NCI-H748 (cell line): Measurements from ENCODE around the gene FXYD1.
"Not testable (repeated sequence)": the region's sequence is repeated elsewhere in the genome, so short reads cannot be mapped to it uniquely, and the experiment has no call there.

Experiments used
- DNase-seq: peaks from one replicate; lab custom pipeline; 2025; ENCODE audit not compliant: unreplicated experiment; lab: John Stamatoyannopoulos, UW

The FXYD1 gene

DNA sequence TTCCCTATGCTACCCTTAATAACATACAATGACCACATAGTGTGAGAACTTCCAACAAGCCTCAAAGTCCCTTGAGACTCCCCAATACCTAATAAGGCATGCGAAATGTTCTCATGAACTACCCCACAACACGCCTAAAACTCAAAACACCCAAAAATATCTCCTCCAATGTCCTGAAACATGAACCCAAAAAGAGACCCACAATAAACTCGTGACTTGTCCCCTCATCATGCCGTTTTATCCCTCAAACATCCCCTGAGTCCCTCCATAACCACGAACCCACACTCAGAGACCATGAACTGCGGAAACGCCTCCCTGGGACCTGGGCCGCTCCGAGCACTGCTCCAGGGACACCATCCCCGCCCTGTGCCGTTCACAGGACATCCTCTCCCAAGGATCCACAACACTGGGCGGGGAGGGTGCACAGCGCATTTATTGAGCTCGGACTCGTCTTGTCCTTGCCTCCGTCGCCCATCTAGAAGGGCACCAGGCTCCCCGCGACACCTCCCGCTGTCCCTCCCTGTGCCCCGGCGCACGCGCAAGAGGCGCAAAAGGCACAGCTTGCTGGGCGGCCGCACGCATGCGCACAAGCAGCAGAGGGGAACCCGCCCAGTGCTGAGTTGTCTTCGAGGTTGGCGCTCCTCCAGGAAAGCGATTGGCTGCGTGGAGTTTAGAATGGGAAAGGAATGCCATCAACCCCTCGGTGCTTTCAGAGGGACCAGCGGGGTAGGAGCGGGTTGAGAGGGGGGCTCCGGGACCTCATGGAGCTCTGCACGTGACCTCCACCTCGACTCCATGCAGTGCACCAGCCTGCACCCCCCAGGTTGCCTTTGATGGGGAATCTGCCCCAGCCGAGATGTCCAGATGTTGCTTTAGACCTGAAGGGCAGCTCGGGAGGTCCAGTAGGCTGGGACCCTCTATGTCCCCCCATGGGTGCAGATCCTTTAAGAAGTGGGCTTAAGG is 14.2 kb upstream of the FXYD1 start:
- DNase-seq: peak; percentile 93

- no peak for DNase-seq
These were observed 13.3 kb upstream of the FXYD1 start for GRCh38 chr19:35125270-35125717.

DNA sequence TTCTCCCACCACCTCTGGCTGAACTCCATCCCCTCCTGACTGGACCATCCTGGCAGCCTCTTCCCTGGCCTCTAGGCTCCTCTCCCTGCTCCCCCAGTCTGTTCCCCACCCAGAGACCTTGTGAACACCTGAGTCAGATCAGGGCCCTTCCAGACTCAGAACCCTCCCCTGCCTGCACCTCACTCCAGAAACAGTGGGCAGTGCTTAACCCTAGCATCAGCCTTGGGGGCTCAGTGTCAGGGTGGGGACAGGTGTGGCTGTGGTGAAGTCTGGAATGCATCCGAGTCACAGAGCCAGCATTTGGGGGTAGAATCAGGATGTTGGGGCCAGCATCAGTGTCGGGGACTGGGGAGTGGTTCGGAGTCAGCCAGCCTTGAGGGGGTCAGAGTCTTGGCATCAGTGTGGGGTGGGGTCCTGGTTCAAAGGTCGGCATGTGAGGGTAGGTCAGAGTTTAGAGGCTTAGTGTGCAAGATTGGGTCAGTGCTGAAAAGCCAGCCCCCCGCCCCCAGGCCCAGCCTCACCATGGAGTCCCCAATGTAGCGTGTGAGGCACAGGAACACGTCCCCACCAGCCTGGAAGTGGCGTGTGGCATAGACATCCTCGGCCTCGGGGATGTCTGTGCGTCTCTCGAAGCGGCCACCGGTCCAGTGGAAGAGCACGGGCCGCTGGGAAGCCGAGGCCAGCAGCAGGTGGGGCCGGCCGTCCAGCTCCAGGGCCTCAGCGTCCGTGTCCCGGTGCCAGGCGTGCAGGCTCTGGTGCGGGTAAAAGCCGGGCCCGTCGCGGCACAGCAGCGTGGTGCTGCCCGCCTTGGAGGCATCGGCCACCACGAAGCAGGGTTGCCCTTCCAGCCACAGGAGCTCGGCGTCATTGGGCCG is 12.6 kb upstream of the FXYD1 start:
- no peak for DNase-seq

GRCh38 chr19:35126624-35126959 is 12.0 kb upstream of the FXYD1 start:
- no peak for DNase-seq

DNA sequence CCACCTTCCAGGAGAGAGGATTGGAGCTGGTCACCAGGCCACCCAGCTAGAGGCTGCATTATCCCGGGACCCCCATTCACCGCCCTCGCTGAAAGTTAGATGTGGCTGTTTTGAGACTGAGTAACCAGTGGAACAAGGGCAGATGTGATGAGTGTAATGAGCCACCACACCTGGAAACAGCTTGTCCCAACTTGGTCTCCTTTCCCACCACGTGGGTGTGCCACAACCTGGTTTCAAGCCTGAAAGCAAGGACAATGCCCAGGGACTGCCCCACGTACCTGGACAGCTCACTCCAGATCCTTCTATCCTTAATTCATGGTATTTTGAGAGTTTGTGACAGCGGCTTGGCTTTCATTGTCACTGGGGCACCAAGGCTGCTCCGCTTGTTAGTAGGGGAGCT is 10.8 kb upstream of the FXYD1 start:
- no peak for DNase-seq

- DNase-seq: no peak
These were observed 10.1 kb upstream of the FXYD1 start for GRCh38 chr19:35128398-35129057.

DNA sequence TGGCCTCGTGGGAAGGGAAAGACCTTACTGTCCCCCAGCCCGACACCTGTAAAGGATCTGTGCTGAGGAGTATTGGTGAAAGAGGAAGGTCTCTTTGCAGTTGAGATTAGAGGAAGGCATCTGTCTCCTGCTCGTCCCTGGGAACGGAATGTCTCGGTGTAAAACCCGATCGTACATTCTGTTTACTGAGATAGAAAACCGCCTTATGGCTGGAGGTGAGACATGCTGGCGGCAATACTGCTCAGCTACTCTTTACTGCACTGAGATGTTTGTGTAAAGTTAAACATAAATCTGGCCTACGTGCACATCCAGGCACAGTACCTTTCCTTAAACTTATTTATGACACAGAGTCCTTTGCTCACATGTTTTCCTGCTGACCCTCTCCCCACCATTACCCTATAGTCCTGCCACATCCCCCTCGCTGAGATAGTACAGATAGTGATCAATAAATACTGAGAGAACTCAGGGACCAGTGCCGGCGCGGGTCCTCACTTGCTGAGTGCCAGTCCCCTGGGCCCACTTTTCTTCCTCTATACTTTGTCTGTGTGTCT is 8.8 kb upstream of the FXYD1 start:
- not testable (repeated sequence) for DNase-seq

- DNase-seq: no peak
These were observed 7.6 kb upstream of the FXYD1 start for GRCh38 chr19:35130761-35131720.

DNA sequence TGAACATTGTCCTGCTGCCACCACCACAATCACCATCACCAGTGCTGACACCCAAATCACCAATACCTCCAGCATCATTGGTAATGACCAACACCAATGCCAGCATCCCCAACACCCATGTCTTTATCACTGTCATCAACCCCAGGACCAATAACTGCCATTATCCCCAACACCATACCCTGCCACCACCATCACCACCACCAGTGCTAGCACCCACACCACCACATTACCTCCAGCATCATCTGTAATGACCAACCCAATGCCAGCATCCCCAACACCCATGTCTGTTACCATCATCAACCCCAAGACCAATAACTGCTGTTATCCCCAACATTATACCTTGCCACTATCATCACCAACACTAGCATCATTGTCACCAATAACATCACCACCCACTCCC is 6.4 kb upstream of the FXYD1 start:
- DNase-seq: no peak

DNA sequence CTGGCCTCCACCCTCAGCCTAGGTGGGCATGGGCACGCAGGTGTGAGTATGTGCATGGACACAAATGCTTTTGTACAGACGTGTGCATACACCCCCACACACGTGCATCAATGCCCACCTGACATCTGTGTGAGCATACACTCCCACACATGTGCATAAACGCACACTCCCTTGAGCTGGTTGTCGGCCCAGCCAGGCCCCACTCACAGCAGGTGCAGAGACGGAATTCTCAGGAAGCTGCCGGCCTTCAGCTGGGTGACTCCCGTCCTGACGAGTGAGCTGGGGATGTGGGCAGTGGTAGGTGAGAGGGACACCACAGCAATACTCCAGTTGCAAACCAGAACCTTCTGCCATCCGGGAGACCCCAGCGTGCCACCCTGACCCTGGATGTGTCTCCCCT is 4.8 kb upstream of the FXYD1 start:
- DNase-seq: no peak

- no peak for DNase-seq
These were observed 3.9 kb upstream of the FXYD1 start, which contains the start of gene LGI4 for GRCh38 chr19:35134601-35135242. TSS of gene LGI4 (minus strand) at chr19:35135059. CDS start at chr19:35134680, 379 bp downstream.

- peak; percentile 63 for DNase-seq
These were observed 3.2 kb upstream of the FXYD1 start for GRCh38 chr19:35135389-35135909.

- DNase-seq: no peak
These were observed 2.4 kb upstream of the FXYD1 start for GRCh38 chr19:35136231-35136630.

DNA sequence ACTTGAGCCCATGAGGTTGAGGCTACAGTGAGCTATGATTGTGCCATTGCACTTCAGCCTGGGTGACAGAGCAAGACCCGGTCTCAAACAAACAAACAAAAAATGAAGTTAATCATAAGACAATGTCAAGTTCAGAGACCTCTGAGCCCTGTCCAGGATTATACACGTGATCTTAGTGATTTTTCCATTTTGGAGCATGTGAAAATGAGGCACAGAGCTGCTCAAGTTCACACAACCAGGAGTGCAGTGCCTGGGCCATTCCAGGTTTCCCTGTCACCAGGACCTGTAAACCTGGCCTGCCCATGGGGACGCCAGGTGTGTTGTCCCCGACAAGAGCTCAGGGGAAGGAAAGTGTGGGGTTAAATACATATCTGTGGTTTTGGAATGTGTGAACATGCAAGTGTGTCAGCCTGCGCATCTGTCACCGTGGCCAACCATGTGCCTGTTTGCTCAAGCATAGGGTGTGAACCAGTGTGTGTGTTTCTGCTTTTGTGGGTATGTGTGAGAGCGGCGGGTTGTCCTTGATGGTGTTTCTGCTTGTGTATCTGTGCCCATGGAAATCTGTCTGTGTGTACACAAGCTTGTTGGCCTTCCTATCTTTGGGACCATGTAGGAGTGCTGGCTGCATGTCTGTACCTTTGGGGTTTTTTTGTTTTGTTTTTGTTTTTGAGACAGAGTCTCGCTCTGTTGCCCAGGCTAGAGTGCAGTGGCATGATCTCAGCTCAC is 1.5 kb upstream of the FXYD1 start:
- DNase-seq: no peak

DNA sequence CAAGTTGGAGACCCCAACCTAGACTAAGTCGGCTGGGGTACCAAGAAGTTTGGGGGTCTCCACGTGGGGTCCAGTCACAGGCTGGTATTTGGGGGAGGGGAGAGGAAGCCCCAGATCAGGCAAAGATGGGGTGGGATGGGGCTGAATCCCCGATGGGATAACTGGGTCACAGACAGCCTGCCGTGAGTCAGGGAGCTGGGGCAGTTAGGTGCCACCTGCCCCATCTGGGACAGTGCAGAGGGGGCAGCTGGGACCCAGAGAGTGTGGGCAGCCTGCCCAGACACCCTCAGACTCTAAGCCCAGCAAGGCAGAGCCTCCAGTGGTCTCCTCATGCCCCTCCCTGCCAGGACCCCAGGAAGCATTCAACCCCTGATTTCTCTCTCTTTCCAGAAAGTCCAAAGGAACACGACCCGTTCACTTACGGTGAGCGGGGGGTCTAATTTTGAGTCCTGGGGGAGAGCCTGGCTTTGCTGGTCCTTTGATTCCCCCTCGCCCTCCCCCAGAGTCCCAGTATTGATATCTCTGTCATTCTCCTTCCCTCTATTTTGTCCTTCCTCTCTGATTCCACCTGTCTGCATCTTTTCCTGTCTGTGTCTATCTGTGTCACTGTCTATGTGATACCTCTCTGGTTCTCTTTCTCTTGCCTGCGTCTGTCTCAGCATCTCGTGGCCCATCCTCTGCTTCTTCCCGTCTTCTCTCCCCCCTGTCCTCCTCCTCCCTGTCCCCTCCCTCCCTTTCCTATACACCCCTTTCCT is 1.8 kb downstream of the FXYD1 start:
- no peak for DNase-seq

- peak; percentile 93 for DNase-seq
These were observed 2.6 kb downstream of the FXYD1 start for GRCh38 chr19:35140962-35141836.
